GM10266 (cell line): ENCODE results near the gene SEMA3B.
"Not testable (repeated sequence)": the region's sequence is repeated elsewhere in the genome, so short reads cannot be mapped to it uniquely, and the experiment has no call there.

Experiments used
- DNase-seq: peaks from one replicate; pipeline ENCODE4 v3.0.0; 2012; ENCODE audit errors: extremely low spot score
- CTCF ChIP-seq: IDR thresholded peaks from 2 replicates; pipeline ENCODE4 v1.5.1; 2012; ENCODE audit warnings: mild to moderate bottlenecking, low read depth; ENCODE audit not compliant: control insufficient read depth, insufficient read depth; ENCODE audit errors: missing control alignments

Gene SEMA3B

GRCh38 chr3:50238549-50239026, 30.4 kb upstream of the SEMA3B start:
- no peak for DNase-seq
- no peak for TF ChIP-seq CTCF

- DNase-seq = no peak
- no peak for TF ChIP-seq CTCF
Observed at GRCh38 chr3:50239649-50240048, 29.3 kb upstream of the SEMA3B start.

- no peak for DNase-seq
- TF ChIP-seq CTCF = no peak
Observed at GRCh38 chr3:50241163-50241562, 27.8 kb upstream of the SEMA3B start.

- TF ChIP-seq CTCF = no peak
- no peak for DNase-seq
Observed at GRCh38 chr3:50241713-50242380, 27.1 kb upstream of the SEMA3B start.

GRCh38 chr3:50242381-50242770, 26.6 kb upstream of the SEMA3B start:
- DNase-seq = no peak
- no peak for TF ChIP-seq CTCF

- no peak for DNase-seq
- no peak for TF ChIP-seq CTCF
Observed at GRCh38 chr3:50242851-50243542, 25.9 kb upstream of the SEMA3B start.

GRCh38 chr3:50243543-50243895, 25.4 kb upstream of the SEMA3B start:
- no peak for DNase-seq
- no peak for TF ChIP-seq CTCF

- not testable (repeated sequence) for DNase-seq
Observed at GRCh38 chr3:50244813-50245212, 24.1 kb upstream of the SEMA3B start.
